ENCODE data around the gene MIA2. TPM values are rescaled to one million over a fixed set of nuclear protein-coding genes. Genes with fewer than 3 reads are reported as not detected.

Gene MIA2
- total and polyA plus RNA-seq, 9 of the 15 experiments (the other 6 are each of a cell fraction or from before 2014, with no cell fraction given), result 6.0 to 21.8 (median 12.8) TPM

DNA sequence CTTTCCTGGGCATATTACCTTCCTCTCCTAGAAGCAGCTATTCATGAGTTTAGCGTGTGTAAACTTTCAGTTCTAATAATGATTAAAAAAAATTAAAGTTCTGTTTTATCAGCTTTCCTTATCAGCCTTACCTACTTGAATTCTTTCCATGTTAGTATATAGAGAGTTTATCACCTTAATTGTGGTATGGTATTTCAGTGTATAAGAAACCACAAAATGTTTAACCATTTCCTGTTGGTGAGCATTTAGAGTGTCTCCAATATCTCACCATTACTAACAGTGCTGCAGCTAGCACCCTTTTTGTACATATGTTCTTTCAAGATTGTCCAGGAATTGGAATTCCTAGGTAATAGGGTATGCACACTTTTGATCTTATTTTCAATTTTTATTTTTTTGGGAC, 109.1 kb downstream of the MIA2 start (continued):
- TF ChIP-seq ZNF253 (CRISPR knock-in tag; conservative IDR thresholded peaks at IDR 0.05), result no peak
- TF ChIP-seq NFYB (IDR thresholded peaks at IDR 0.05; ENCODE audit: extremely low read depth, insufficient read length), result no peak

DNA sequence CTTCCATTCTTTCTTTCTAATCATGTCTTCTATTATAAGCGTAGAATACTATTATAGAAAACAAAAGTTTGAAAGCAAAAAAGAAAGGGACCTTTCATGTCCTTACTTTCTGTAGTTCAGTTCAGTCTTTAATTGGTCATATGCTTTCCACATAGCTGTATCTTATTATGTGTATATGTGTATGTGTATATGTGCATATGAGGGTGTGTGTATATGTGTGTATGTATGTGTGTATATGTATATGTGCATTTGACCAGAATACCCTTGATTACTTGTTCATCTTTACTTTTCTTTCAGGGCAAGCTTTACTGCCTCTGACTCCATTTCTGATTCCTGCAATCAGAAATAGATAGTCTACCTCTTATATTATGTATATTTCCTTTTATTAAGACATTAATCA, 109.9 kb downstream of the MIA2 start:
- WGBS (ENCODE audit: insufficient coverage, low coverage, missing lambda C conversion rate), result 100% methylated on average over 1 of the region's 1 CpG
- Histone ChIP-seq H3K79me2 (ENCODE audit: control insufficient read depth, insufficient read depth, low read length) (no peaks in the 10 kb centered on the region), H3K9ac (ENCODE audit: insufficient read depth in 1 of 2, low read depth in 2 of 2, low read length in 2 of 2) (no peak overlapping the region), H3K27me3 (ENCODE audit: control insufficient read depth in 2 of 2, insufficient read depth in 2 of 2, low read length in 2 of 2) (no peaks in the 10 kb centered on the region), H3K9me3 (replicated peaks; ENCODE audit: control insufficient read depth, insufficient read depth, low read depth, low read length) (no peaks in the 10 kb centered on the region), H3K27ac (ENCODE audit: extremely low read depth, low read depth, low read length) (no peak overlapping the region), H3K4me3 (no peak overlapping the region), H2AFZ (ENCODE audit: low read depth, low read length) (no peak overlapping the region), H3K36me3 (ENCODE audit: control insufficient read depth, insufficient read depth, low read length) (peaks cover 2% of the 10 kb centered on the region; the same call in 1 of the 3 replicates), H3K4me2 (ENCODE audit: insufficient read depth, low read length) (no peak overlapping the region), H3K9me1 (ENCODE audit: control insufficient read depth, insufficient read depth, low read length) (no peaks in the 10 kb centered on the region), H4K20me1 (replicated peaks; ENCODE audit: control insufficient read depth, insufficient read depth, low read length) (no peaks in the 10 kb centered on the region), H3K4me1 (replicated peaks in 1 of 2; ENCODE audit: control insufficient read depth in 2 of 2, insufficient read depth in 2 of 2, low read length in 2 of 2) (no peaks in the 10 kb centered on the region; a peak in 1 of 5 replicates)
- intact Hi-C loops (cut with micrococcal nuclease) (no loop called here), in situ Hi-C loops (cut with MboI) (no loop called here)
- ATAC-seq (no peak), DNase-seq (ENCODE audit: extremely low read depth in 1 of 4, low spot score in 3 of 4) (no peak), FAIRE-seq (no peak)
- ChIA-PET POLR2A (interaction anchor here (0.6 to 1.5 kb wide), 2 partner anchors 80 to 88 kb away, joined by 3 read pairs; partner anchors contain the start of gene FBXO33), CTCF (ENCODE audit: low intra/inter-chr PET ratio) (no interaction called here)
- BruUV-seq (replicated peaks), result no TSS peak
- TF ChIP-seq, protein P1, sequence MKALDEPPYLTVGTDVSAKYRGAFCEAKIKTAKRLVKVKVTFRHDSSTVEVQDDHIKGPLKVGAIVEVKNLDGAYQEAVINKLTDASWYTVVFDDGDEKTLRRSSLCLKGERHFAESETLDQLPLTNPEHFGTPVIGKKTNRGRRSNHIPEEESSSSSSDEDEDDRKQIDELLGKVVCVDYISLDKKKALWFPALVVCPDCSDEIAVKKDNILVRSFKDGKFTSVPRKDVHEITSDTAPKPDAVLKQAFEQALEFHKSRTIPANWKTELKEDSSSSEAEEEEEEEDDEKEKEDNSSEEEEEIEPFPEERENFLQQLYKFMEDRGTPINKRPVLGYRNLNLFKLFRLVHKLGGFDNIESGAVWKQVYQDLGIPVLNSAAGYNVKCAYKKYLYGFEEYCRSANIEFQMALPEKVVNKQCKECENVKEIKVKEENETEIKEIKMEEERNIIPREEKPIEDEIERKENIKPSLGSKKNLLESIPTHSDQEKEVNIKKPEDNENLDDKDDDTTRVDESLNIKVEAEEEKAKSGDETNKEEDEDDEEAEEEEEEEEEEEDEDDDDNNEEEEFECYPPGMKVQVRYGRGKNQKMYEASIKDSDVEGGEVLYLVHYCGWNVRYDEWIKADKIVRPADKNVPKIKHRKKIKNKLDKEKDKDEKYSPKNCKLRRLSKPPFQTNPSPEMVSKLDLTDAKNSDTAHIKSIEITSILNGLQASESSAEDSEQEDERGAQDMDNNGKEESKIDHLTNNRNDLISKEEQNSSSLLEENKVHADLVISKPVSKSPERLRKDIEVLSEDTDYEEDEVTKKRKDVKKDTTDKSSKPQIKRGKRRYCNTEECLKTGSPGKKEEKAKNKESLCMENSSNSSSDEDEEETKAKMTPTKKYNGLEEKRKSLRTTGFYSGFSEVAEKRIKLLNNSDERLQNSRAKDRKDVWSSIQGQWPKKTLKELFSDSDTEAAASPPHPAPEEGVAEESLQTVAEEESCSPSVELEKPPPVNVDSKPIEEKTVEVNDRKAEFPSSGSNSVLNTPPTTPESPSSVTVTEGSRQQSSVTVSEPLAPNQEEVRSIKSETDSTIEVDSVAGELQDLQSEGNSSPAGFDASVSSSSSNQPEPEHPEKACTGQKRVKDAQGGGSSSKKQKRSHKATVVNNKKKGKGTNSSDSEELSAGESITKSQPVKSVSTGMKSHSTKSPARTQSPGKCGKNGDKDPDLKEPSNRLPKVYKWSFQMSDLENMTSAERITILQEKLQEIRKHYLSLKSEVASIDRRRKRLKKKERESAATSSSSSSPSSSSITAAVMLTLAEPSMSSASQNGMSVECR (CRISPR knock-in tag; IDR thresholded peaks at IDR 0.05), result no peak
- TF ChIP-seq DPF2 (IDR thresholded peaks at IDR 0.05), result no peak
- TF ChIP-seq NFATC3 (IDR thresholded peaks at IDR 0.05), result no peak
- TF ChIP-seq, protein P2, sequence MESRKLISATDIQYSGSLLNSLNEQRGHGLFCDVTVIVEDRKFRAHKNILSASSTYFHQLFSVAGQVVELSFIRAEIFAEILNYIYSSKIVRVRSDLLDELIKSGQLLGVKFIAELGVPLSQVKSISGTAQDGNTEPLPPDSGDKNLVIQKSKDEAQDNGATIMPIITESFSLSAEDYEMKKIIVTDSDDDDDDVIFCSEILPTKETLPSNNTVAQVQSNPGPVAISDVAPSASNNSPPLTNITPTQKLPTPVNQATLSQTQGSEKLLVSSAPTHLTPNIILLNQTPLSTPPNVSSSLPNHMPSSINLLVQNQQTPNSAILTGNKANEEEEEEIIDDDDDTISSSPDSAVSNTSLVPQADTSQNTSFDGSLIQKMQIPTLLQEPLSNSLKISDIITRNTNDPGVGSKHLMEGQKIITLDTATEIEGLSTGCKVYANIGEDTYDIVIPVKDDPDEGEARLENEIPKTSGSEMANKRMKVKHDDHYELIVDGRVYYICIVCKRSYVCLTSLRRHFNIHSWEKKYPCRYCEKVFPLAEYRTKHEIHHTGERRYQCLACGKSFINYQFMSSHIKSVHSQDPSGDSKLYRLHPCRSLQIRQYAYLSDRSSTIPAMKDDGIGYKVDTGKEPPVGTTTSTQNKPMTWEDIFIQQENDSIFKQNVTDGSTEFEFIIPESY (CRISPR knock-in tag; IDR thresholded peaks at IDR 0.05), result no peak
- TF ChIP-seq ARNT (IDR thresholded peaks at IDR 0.05), result no peak
- no peak for TF ChIP-seq ZNF165 (CRISPR knock-in tag; IDR thresholded peaks at IDR 0.05; ENCODE audit: borderline replicate concordance)
- no peak for TF ChIP-seq SMARCA4 (IDR thresholded peaks at IDR 0.05)
- TF ChIP-seq SMAD2 (IDR thresholded peaks at IDR 0.05; ENCODE audit: low read depth, low read length), result no peak
- TF ChIP-seq, protein P3, sequence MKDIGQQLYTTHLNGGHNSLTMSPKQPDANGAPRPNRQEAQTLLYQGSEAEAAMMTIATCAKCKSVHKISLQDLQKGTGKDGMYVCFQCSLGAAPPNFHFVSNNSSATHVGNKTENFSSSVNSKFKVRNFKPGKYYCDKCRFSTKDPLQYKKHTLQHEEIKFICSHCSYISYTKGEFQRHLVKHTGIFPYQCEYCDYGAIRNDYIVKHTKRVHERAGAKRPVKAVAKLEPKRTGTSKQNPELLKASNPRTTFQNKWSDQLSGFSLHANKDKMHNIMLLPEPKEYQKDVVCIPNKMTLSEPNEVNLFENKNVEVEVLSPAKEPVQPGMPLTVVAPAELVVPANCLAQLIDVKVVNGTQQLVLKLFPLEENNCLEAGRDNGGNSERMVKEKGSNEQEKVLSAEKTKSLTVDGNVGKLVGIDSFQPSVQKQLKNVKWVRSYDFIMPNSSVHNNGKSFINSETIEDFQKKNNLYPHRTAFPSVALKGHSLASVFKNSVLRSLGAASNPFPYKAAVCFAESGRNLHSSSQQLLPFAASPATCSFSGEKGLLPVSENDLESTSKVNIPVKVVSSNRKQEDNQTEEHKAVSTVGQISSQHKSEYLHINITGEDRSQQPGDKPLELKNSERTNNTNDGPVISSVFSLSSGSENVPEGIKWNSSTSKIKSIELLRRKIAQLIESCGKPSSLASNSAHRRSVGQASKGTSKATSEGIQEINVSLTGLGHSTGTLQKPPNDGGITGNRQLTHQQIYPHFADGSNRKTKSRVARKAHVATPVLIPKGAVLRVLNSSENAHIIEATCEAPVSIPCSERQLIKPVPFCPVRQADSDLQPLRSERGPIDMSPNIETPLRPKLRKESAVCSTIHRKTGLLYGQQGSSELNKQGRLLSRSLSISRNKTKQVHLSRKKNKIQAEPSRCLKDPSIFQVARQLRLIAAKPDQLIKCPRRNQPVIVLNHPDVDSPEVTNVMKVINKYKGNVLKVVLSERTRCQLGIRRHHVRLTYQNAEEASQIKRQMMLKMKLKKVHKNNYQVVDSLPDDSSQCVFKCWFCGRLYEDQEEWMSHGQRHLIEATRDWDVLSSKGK (CRISPR knock-in tag; IDR thresholded peaks at IDR 0.05), result no peak
